Right lobe of liver (tissue), 6 donors: ENCODE data around the gene C6. TPM values are rescaled to one million over a fixed set of nuclear protein-coding genes. Genes with fewer than 3 reads are reported as not detected.
A peak's percentile ranks its signal among the peaks of the same experiment; 100 is the strongest.
"Not testable (repeated sequence)": the region's sequence is repeated elsewhere in the genome, so short reads cannot be mapped to it uniquely, and the experiment has no call there.

ENCODE experiments used
- ATAC-seq, 4 donors: fragments of 200-7000 bp; cut with Tn5 transposase; one replicate each; pipeline ENCODE4 v1.9.1; 2020; ENCODE audit warnings: mild to moderate bottlenecking in 4 of 4, moderate library complexity in 4 of 4
- DNase-seq, 3 donors: peaks; one replicate each; pipeline ENCODE4 v3.0.0-alpha.2; 2020
- H3K27ac ChIP-seq, 3 donors: fragments of 200-600 bp; one replicate each; pipeline ENCODE4 v1.8.0; 2022
- H3K27me3 ChIP-seq, 2 donors: fragments of 200-600 bp; one replicate each; pipeline ENCODE4 v1.8.0; 2022
- H3K36me3 ChIP-seq, 4 donors: fragments of 200-600 bp; sonication (generic) in 1 of 4; one replicate each; pipeline versions ENCODE4 v1.5.1 to v1.8.0; 2017 to 2022; ENCODE audit warnings: control low read depth in 1 of 4
- H3K4me1 ChIP-seq, 4 donors: fragments of 200-600 bp; sonication (generic) in 1 of 4; one replicate each; pipeline versions ENCODE4 v1.5.1 to v1.8.0; 2017 to 2022; ENCODE audit warnings: control low read depth in 1 of 4
- H3K4me3 ChIP-seq, 3 donors: fragments of 200-600 bp; one replicate each; pipeline ENCODE4 v1.8.0; 2022
- H3K9me3 ChIP-seq, 4 donors: fragments of 200-600 bp; sonication (generic) in 1 of 4; one replicate each; pipeline versions ENCODE4 v1.5.1 to v1.8.0; 2017 to 2022; ENCODE audit warnings: control low read depth in 1 of 4
- CTCF ChIP-seq, 4 donors: fragments of 200-600 bp in 3 of 4; fragments of 450-650 bp in 1 of 4; IDR thresholded peaks; one replicate each; pipeline versions ENCODE4 v1.5.1 to v1.8.0; 2016 to 2022; ENCODE audit warnings: antibody characterized with exemption in 4 of 4, mild to moderate bottlenecking in 2 of 4
- POLR2A ChIP-seq: fragments of 450-650 bp; IDR thresholded peaks from one replicate; pipeline ENCODE4 v1.6.1; 2017; ENCODE audit warnings: antibody characterized with exemption, mild to moderate bottlenecking
- WGBS: methylation state at CpG from one replicate; pipeline ENCODE4 v1.1.6; 2018; ENCODE audit warnings: low coverage, low lambda C conversion rate; ENCODE audit not compliant: insufficient coverage; ENCODE audit errors: missing lambda C conversion rate; 5-methylcytosine and 5-hydroxymethylcytosine counted together
- intact Hi-C, 2 donors: fragments of 100-400 bp; cut with DNase I; formaldehyde crosslinking; loops; one replicate each; pipeline versions ENCODE4 v1.11.2 to v1.14.1; 2022
- total RNA-seq, 6 experiments: library from RNA; depleted of rRNA in 2 of 6; stranded (reverse); fragments of >200 nt in 2 of 6; fragmentation: NEBNext Ultra II Directional in 3 of 6; extraction: Animal tissue kit (Norgen Biotek cat#: 25700) in 3 of 6; gene quantifications; one replicate each; pipeline versions ENCODE4 v1.1.0 to v1.2.4, GENCODE V29; 2016 to 2023
- donor health status: DM: no; HTN: yes; CAD: no.
- donor health status: DM: no; HTN: no; CAD: no.
- donor health status: DM: no; HTN: no; CAD: no.
- donor health status: DM: no; HTN: yes; CAD: no.
- donor health status: DM: no; HTN: yes; CAD: no.

Gene C6
- total RNA-seq, 6 experiments from 2014 or later = 284 to 753 (median 402) TPM

GRCh38 chr5:41240390-41240789, 27.1 kb upstream of the C6 start:
- ATAC-seq = peak in 1 of 4 donors; percentile 17
- no CpG with 5 or more reads among the region's 3 CpGs for WGBS
- intact Hi-C loops = no loop called here

GRCh38 chr5:41234475-41234874, 21.1 kb upstream of the C6 start:
- Histone ChIP-seq H3K27ac (no peak overlapping the region), H3K4me3 (no peak overlapping the region), H3K4me1 (no peaks in the 10 kb centered on the region), H3K9me3 (no peaks in the 10 kb centered on the region), H3K27me3 (no peaks in the 10 kb centered on the region), H3K36me3 (no peaks in the 10 kb centered on the region)
- intact Hi-C loops = no loop called here
- DNase-seq = no peak
- no peak for ATAC-seq
- TF ChIP-seq POLR2A (no peak), CTCF (IDR thresholded peaks at IDR 0.05) (no peak)

More at GRCh38 chr5:41240390-41240789, 27.1 kb upstream of the C6 start:
- H3K9me3 ChIP-seq = no peaks in the 10 kb centered on the region
- H3K27me3 ChIP-seq = no peaks in the 10 kb centered on the region
- no peaks in the 10 kb centered on the region for H3K4me1 ChIP-seq
- TF ChIP-seq CTCF (IDR thresholded peaks at IDR 0.05) (no peak), POLR2A (no peak)
- no peaks in the 10 kb centered on the region for H3K36me3 ChIP-seq
- no peak overlapping the region for H3K27ac ChIP-seq
- no peak overlapping the region for H3K4me3 ChIP-seq
- no peak for DNase-seq

GRCh38 chr5:41232797-41233196, 19.5 kb upstream of the C6 start:
- no peaks in the 10 kb centered on the region for H3K4me1 ChIP-seq
- no peaks in the 10 kb centered on the region for H3K36me3 ChIP-seq
- ATAC-seq (no peak), DNase-seq (no peak)
- H3K27ac ChIP-seq = no peak overlapping the region
- intact Hi-C loops = no loop called here
- no peaks in the 10 kb centered on the region for H3K9me3 ChIP-seq
- no peak overlapping the region for H3K4me3 ChIP-seq
- H3K27me3 ChIP-seq = no peaks in the 10 kb centered on the region
- TF ChIP-seq POLR2A = no peak

GRCh38 chr5:41230276-41230675, 16.9 kb upstream of the C6 start:
- ATAC-seq, H3K4me3 ChIP-seq, H3K9me3 ChIP-seq, intact Hi-C loops, H3K36me3 ChIP-seq, H3K27ac ChIP-seq, H3K4me1 ChIP-seq, DNase-seq, H3K27me3 ChIP-seq: not testable (repeated sequence)
- WGBS = 71% methylated on average over 1 of the region's 1 CpG

- H3K36me3 ChIP-seq = no peaks in the 10 kb centered on the region
- no peaks in the 10 kb centered on the region for H3K27me3 ChIP-seq
- TF ChIP-seq POLR2A (no peak), CTCF (IDR thresholded peaks at IDR 0.05) (no peak)
- DNase-seq (no peak), ATAC-seq (no peak)
- H3K4me1 ChIP-seq = peaks cover 0 to 4% (median 0%) of the 10 kb centered on the region in 4 donors
- H3K9me3 ChIP-seq = no peaks in the 10 kb centered on the region
- no peak overlapping the region for H3K4me3 ChIP-seq
- intact Hi-C loops = no loop called here
- no peak overlapping the region for H3K27ac ChIP-seq
- 92% methylated on average over 2 of the region's 2 CpGs for WGBS
Observed at GRCh38 chr5:41223962-41224361, 10.6 kb upstream of the C6 start.

GRCh38 chr5:41219658-41220269, 6.4 kb upstream of the C6 start:
- Histone ChIP-seq H3K4me3 (no peak overlapping the region), H3K9me3 (no peaks in the 10 kb centered on the region), H3K4me1 (peaks cover 0 to 5% (median under 1%) of the 10 kb centered on the region in 4 donors), H3K36me3 (no peaks in the 10 kb centered on the region), H3K27me3 (no peaks in the 10 kb centered on the region), H3K27ac (no peak overlapping the region)
- intact Hi-C loops = no loop called here
- WGBS = 48% methylated on average over 2 of the region's 2 CpGs
- ATAC-seq (no peak), DNase-seq (no peak)
- TF ChIP-seq POLR2A (no peak), CTCF (IDR thresholded peaks at IDR 0.05) (no peak)
